ENCODE data around the gene ANXA11. TPM values are rescaled to one million over a fixed set of nuclear protein-coding genes. Genes with fewer than 3 reads are reported as not detected.

Gene ANXA11
- total and polyA plus RNA-seq, 2 donors (not counting 1 experiment from before 2014, with no cell fraction given) = 88.3 to 177 TPM

- no peak overlapping the region for H3K27ac ChIP-seq (ENCODE audit: low read length in 2 of 2)
- no peaks in the 10 kb centered on the region for H3K79me2 ChIP-seq (ENCODE audit: control insufficient read depth, insufficient read depth, low read length)
- no peaks in the 10 kb centered on the region for H3K27me3 ChIP-seq (replicated peaks in 1 of 4; ENCODE audit: control extremely low read depth in 1 of 4, control insufficient read depth in 3 of 4, insufficient read depth in 4 of 4, low read length in 3 of 4)
- H3K36me3 ChIP-seq (replicated peaks in 1 of 2; ENCODE audit: control extremely low read depth in 1 of 2, control insufficient read depth in 1 of 2, extremely low read depth in 1 of 2, insufficient read depth in 2 of 2, low read length in 1 of 2) = peaks cover 0 to 93% of the 10 kb centered on the region in 2 experiments
- H3K27me3 Mint-ChIP-seq = no peaks in the 10 kb centered on the region
- H3K4me2 ChIP-seq (replicated peaks; ENCODE audit: low read depth, low read length, poor library complexity, severe bottlenecking) = no peak overlapping the region
- H2AFZ ChIP-seq (ENCODE audit: insufficient read depth, low read depth, low read length, poor library complexity, severe bottlenecking) = no peak overlapping the region
- ATAC-seq (ENCODE audit: low read depth) = no peak
- H3K27ac Mint-ChIP-seq = peak overlapping the region; percentile 17
- no peaks in the 10 kb centered on the region for H3K9me3 ChIP-seq (ENCODE audit: control extremely low read depth in 1 of 3, control insufficient read depth in 2 of 3, insufficient read depth in 1 of 3, low read length in 2 of 3)
- no peak overlapping the region for H3K9ac ChIP-seq (ENCODE audit: low read length)
- no peak overlapping the region for H3K4me3 Mint-ChIP-seq
- no peaks in the 10 kb centered on the region for H3K9me3 Mint-ChIP-seq (ENCODE audit: insufficient read depth)
- POLR2A ChIA-PET = no interaction called here
- TF ChIP-seq, protein P1, sequence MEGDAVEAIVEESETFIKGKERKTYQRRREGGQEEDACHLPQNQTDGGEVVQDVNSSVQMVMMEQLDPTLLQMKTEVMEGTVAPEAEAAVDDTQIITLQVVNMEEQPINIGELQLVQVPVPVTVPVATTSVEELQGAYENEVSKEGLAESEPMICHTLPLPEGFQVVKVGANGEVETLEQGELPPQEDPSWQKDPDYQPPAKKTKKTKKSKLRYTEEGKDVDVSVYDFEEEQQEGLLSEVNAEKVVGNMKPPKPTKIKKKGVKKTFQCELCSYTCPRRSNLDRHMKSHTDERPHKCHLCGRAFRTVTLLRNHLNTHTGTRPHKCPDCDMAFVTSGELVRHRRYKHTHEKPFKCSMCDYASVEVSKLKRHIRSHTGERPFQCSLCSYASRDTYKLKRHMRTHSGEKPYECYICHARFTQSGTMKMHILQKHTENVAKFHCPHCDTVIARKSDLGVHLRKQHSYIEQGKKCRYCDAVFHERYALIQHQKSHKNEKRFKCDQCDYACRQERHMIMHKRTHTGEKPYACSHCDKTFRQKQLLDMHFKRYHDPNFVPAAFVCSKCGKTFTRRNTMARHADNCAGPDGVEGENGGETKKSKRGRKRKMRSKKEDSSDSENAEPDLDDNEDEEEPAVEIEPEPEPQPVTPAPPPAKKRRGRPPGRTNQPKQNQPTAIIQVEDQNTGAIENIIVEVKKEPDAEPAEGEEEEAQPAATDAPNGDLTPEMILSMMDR (IDR thresholded peaks at IDR 0.05) = no peak
- no peak for TF ChIP-seq EZH2 (IDR thresholded peaks at IDR 0.05; ENCODE audit: borderline replicate concordance, insufficient read depth, low read depth, low read length, poor library complexity, severe bottlenecking)
- no peaks in the 10 kb centered on the region for H3K4me1 ChIP-seq (ENCODE audit: control insufficient read depth in 2 of 2, insufficient read depth in 2 of 2, low read length in 2 of 2)
- H3K4me3 ChIP-seq (ENCODE audit: control extremely low read depth in 1 of 5, extremely low read depth in 1 of 5, insufficient read depth in 1 of 5, low read depth in 2 of 5, low read length in 4 of 5) = no peak overlapping the region
- no peaks in the 10 kb centered on the region for H3K4me1 Mint-ChIP-seq
- 86% methylated on average over 2 of the region's 5 CpGs for WGBS (ENCODE audit: insufficient coverage)
- CTCF ChIA-PET = no interaction called here
- intact Hi-C loops (cut with micrococcal nuclease) = no loop called here
- no peak for DNase-seq
- H4K20me1 ChIP-seq (ENCODE audit: control insufficient read depth, insufficient read depth, low read length, poor library complexity, severe bottlenecking) = no peaks in the 10 kb centered on the region
Measured at GRCh38 chr10:80158126-80158525, 47.2 kb downstream of the ANXA11 start.

GRCh38 chr10:80157561-80157960, 47.8 kb downstream of the ANXA11 start:
- H3K36me3 ChIP-seq (replicated peaks in 1 of 2; ENCODE audit: control extremely low read depth in 1 of 2, control insufficient read depth in 1 of 2, extremely low read depth in 1 of 2, insufficient read depth in 2 of 2, low read length in 1 of 2) = peaks cover 0 to 93% of the 10 kb centered on the region in 2 experiments
- no peaks in the 10 kb centered on the region for H3K9me3 Mint-ChIP-seq (ENCODE audit: insufficient read depth)
- TF ChIP-seq, protein P1 (IDR thresholded peaks at IDR 0.05) = no peak
- no peak for TF ChIP-seq EZH2 (IDR thresholded peaks at IDR 0.05; ENCODE audit: borderline replicate concordance, insufficient read depth, low read depth, low read length, poor library complexity, severe bottlenecking)
- no peaks in the 10 kb centered on the region for H3K4me1 Mint-ChIP-seq
- no peak overlapping the region for H3K9ac ChIP-seq (ENCODE audit: low read length)
- H2AFZ ChIP-seq (ENCODE audit: insufficient read depth, low read depth, low read length, poor library complexity, severe bottlenecking) = no peak overlapping the region
- H3K27ac ChIP-seq (ENCODE audit: low read length in 2 of 2) = no peak overlapping the region
- no peaks in the 10 kb centered on the region for H3K4me1 ChIP-seq (ENCODE audit: control insufficient read depth in 2 of 2, insufficient read depth in 2 of 2, low read length in 2 of 2)
- H3K4me3 ChIP-seq (ENCODE audit: control extremely low read depth in 1 of 5, extremely low read depth in 1 of 5, insufficient read depth in 1 of 5, low read depth in 2 of 5, low read length in 4 of 5) = no peak overlapping the region
- ChIA-PET POLR2A (no interaction called here), CTCF (no interaction called here)
- no peak overlapping the region for H3K27ac Mint-ChIP-seq
- no peak overlapping the region for H3K4me3 Mint-ChIP-seq
- H3K27me3 Mint-ChIP-seq = no peaks in the 10 kb centered on the region
- ATAC-seq (ENCODE audit: low read depth) (no peak), DNase-seq (no peak)
- H3K4me2 ChIP-seq (replicated peaks; ENCODE audit: low read depth, low read length, poor library complexity, severe bottlenecking) = no peak overlapping the region
- intact Hi-C loops (cut with micrococcal nuclease) = no loop called here
- H4K20me1 ChIP-seq (ENCODE audit: control insufficient read depth, insufficient read depth, low read length, poor library complexity, severe bottlenecking) = no peaks in the 10 kb centered on the region
- no peaks in the 10 kb centered on the region for H3K9me3 ChIP-seq (ENCODE audit: control extremely low read depth in 1 of 3, control insufficient read depth in 2 of 3, insufficient read depth in 1 of 3, low read length in 2 of 3)
- H3K27me3 ChIP-seq (replicated peaks in 1 of 4; ENCODE audit: control extremely low read depth in 1 of 4, control insufficient read depth in 3 of 4, insufficient read depth in 4 of 4, low read length in 3 of 4) = no peaks in the 10 kb centered on the region
- WGBS (ENCODE audit: insufficient coverage) = 96% methylated on average over 14 of the region's 14 CpGs
- no peaks in the 10 kb centered on the region for H3K79me2 ChIP-seq (ENCODE audit: control insufficient read depth, insufficient read depth, low read length)

All from B cell (primary cell).